GM18520 (cell line): Measurements from ENCODE around the gene FGFR4.

ENCODE experiments used
- ATAC-seq: cut with Tn5 transposase; IDR thresholded peaks from one replicate; pipeline ENCODE4 v1.9.1; 2021; ENCODE audit not compliant: unreplicated experiment

Gene FGFR4

GRCh38 chr5:177099422-177100093 lies 12.8 kb downstream of the FGFR4 start:
- no peak for ATAC-seq

- ATAC-seq, result no peak
Measured at GRCh38 chr5:177100714-177101121, 14.0 kb downstream of the FGFR4 start.

- no peak for ATAC-seq
Measured at GRCh38 chr5:177103523-177104253, 17.0 kb downstream of the FGFR4 start.

GRCh38 chr5:177105691-177106476 lies 19.2 kb downstream of the FGFR4 start:
- no peak for ATAC-seq

- no peak for ATAC-seq
Measured at GRCh38 chr5:177107159-177107558, 20.4 kb downstream of the FGFR4 start.

GRCh38 chr5:177109810-177110209 lies 23.1 kb downstream of the FGFR4 start:
- ATAC-seq, result no peak

GRCh38 chr5:177111720-177112394 lies 25.1 kb downstream of the FGFR4 start:
- ATAC-seq, result no peak

- no peak for ATAC-seq
Measured at GRCh38 chr5:177112589-177113220, 26.0 kb downstream of the FGFR4 start.

GRCh38 chr5:177113566-177114424 lies 27.1 kb downstream of the FGFR4 start:
- no peak for ATAC-seq

GRCh38 chr5:177116631-177117373 lies 30.1 kb downstream of the FGFR4 start:
- ATAC-seq, result no peak

- no peak for ATAC-seq
Measured at GRCh38 chr5:177117441-177118045, 30.8 kb downstream of the FGFR4 start.

GRCh38 chr5:177122566-177122965 lies 35.9 kb downstream of the FGFR4 start:
- ATAC-seq, result no peak

GRCh38 chr5:177123789-177124485 lies 37.2 kb downstream of the FGFR4 start:
- ATAC-seq, result no peak

GRCh38 chr5:177124486-177124991 lies 37.8 kb downstream of the FGFR4 start:
- ATAC-seq, result no peak

GRCh38 chr5:177126771-177127170 lies 40.1 kb downstream of the FGFR4 start:
- ATAC-seq, result no peak

- ATAC-seq, result no peak
Measured at GRCh38 chr5:177128551-177128981, 41.9 kb downstream of the FGFR4 start.

- ATAC-seq, result no peak
Measured at GRCh38 chr5:177130211-177131018, 43.7 kb downstream of the FGFR4 start.
